ENCODE results near the gene ZNF365.
"Not testable (repeated sequence)": the region's sequence is repeated elsewhere in the genome, so short reads cannot be mapped to it uniquely, and the experiment has no call there.

ZNF365 gene

GRCh38 chr10:62376071-62377025 lies 2.2 kb downstream of the ZNF365 start:
- no peak for DNase-seq (ENCODE audit: low spot score)
- in situ Hi-C loops (cut with MboI; ENCODE audit: low pct_unique_long_range_greater_than_20kb, low sequenced_read_pairs, unreplicated experiment): no loop called here
- TF ChIP-seq CTCF (IDR thresholded peaks at IDR 0.05; ENCODE audit: extremely low read depth, insufficient read depth, missing control alignments): no peak

- no peak for TF ChIP-seq CTCF (IDR thresholded peaks at IDR 0.05; ENCODE audit: extremely low read depth, insufficient read depth, missing control alignments)
- DNase-seq (ENCODE audit: low spot score): no peak
- in situ Hi-C loops (cut with MboI; ENCODE audit: low pct_unique_long_range_greater_than_20kb, low sequenced_read_pairs, unreplicated experiment): no loop called here
These were observed 2.9 kb downstream of the ZNF365 start for GRCh38 chr10:62377026-62377415.

GRCh38 chr10:62377966-62378365 lies 3.8 kb downstream of the ZNF365 start:
- no peak for TF ChIP-seq CTCF (IDR thresholded peaks at IDR 0.05; ENCODE audit: extremely low read depth, insufficient read depth, missing control alignments)
- DNase-seq (ENCODE audit: low spot score): no peak
- in situ Hi-C loops (cut with MboI; ENCODE audit: low pct_unique_long_range_greater_than_20kb, low sequenced_read_pairs, unreplicated experiment): no loop called here

GRCh38 chr10:62378877-62379276 lies 4.7 kb downstream of the ZNF365 start:
- in situ Hi-C loops (cut with MboI; ENCODE audit: low pct_unique_long_range_greater_than_20kb, low sequenced_read_pairs, unreplicated experiment); DNase-seq (ENCODE audit: low spot score): not testable (repeated sequence)

- no peak for TF ChIP-seq CTCF (IDR thresholded peaks at IDR 0.05; ENCODE audit: extremely low read depth, insufficient read depth, missing control alignments)
- no peak for DNase-seq (ENCODE audit: low spot score)
- in situ Hi-C loops (cut with MboI; ENCODE audit: low pct_unique_long_range_greater_than_20kb, low sequenced_read_pairs, unreplicated experiment): no loop called here
These were observed 5.2 kb downstream of the ZNF365 start for GRCh38 chr10:62379394-62379793.

- no peak for DNase-seq (ENCODE audit: low spot score)
- in situ Hi-C loops (cut with MboI; ENCODE audit: low pct_unique_long_range_greater_than_20kb, low sequenced_read_pairs, unreplicated experiment): no loop called here
- no peak for TF ChIP-seq CTCF (IDR thresholded peaks at IDR 0.05; ENCODE audit: extremely low read depth, insufficient read depth, missing control alignments)
These were observed 5.8 kb downstream of the ZNF365 start for GRCh38 chr10:62380016-62380415.

- in situ Hi-C loops (cut with MboI; ENCODE audit: low pct_unique_long_range_greater_than_20kb, low sequenced_read_pairs, unreplicated experiment): no loop called here
- TF ChIP-seq CTCF (IDR thresholded peaks at IDR 0.05; ENCODE audit: extremely low read depth, insufficient read depth, missing control alignments): no peak
- DNase-seq (ENCODE audit: low spot score): no peak
These were observed 7.4 kb downstream of the ZNF365 start for GRCh38 chr10:62381385-62382102.
